ENCODE results near the gene OTOG. TPM values are rescaled to one million over a fixed set of nuclear protein-coding genes. Genes with fewer than 3 reads are reported as not detected.

Gene OTOG
- total RNA-seq, 1 experiment from 2014 or later: not detected

DNA sequence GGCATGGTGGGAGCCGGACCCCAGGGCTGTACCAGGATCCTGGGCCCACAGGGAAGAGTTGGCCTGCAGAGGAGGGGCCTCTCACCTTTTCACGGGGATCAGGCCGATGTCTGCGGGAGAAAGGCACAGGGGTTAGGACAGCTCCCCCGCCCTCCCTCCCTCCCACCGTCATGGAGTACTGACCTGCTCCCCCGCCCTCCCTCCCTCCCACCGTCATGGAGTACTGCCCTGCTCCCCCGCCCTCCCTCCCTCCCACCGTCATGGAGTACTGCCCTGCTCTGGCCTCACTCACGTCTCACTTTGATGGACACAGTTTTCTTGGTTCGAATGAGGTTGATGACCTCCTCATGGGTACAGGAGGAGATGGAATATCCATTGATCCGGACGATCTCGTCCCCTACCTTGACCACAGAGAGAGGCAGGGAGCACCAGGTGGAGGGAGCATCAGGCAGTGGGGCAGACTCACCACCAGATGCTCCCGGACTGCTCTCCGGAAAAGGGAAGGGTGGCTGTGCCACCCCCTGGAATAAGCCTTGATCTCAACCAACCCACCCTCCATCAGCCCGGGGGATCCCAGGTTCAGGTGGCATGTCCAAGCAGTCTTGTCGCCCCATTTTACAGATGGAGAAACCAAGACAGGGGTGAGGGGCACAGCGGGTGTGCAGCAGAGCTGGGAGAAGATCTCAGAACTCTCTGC lies 20.0 kb upstream of the OTOG start:
- Histone ChIP-seq H3K27me3 (ENCODE audit: insufficient read depth, low read depth) (peaks cover 81% of the 10 kb centered on the region), H4K20me1 (ENCODE audit: insufficient read depth) (no peaks in the 10 kb centered on the region), H3K9me2 (ENCODE audit: insufficient read depth) (no peaks in the 10 kb centered on the region), H3K4me3 (no peak overlapping the region), H3K27ac (no peak overlapping the region), H2AFZ (no peak overlapping the region), H3K79me2 (ENCODE audit: low read depth) (no peaks in the 10 kb centered on the region), H3K4me1 (replicated peaks; ENCODE audit: insufficient read depth) (no peaks in the 10 kb centered on the region), H3F3A (ENCODE audit: insufficient read depth, low read depth) (no peaks in the 10 kb centered on the region), H3K9me3 (ENCODE audit: insufficient read depth, low read depth) (no peaks in the 10 kb centered on the region), H3K4me2 (no peak overlapping the region), H3K36me3 (ENCODE audit: low read depth) (no peaks in the 10 kb centered on the region)
- intact Hi-C loops (cut with micrococcal nuclease; ENCODE audit: unreplicated experiment): no loop called here
- ChIA-PET POLR2A (ENCODE audit: unreplicated experiment) (no interaction called here), CTCF (interaction anchor here (0.5 to 1.6 kb wide), 2 partner anchors 14 to 15 kb away, joined by 3 read pairs; no protein-coding TSS in a partner anchor)
- no peak for DNase-seq
- TF ChIP-seq, protein P1, sequence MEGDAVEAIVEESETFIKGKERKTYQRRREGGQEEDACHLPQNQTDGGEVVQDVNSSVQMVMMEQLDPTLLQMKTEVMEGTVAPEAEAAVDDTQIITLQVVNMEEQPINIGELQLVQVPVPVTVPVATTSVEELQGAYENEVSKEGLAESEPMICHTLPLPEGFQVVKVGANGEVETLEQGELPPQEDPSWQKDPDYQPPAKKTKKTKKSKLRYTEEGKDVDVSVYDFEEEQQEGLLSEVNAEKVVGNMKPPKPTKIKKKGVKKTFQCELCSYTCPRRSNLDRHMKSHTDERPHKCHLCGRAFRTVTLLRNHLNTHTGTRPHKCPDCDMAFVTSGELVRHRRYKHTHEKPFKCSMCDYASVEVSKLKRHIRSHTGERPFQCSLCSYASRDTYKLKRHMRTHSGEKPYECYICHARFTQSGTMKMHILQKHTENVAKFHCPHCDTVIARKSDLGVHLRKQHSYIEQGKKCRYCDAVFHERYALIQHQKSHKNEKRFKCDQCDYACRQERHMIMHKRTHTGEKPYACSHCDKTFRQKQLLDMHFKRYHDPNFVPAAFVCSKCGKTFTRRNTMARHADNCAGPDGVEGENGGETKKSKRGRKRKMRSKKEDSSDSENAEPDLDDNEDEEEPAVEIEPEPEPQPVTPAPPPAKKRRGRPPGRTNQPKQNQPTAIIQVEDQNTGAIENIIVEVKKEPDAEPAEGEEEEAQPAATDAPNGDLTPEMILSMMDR (conservative IDR thresholded peaks at IDR 0.05): no peak
- no peak for TF ChIP-seq EZH2 (IDR thresholded peaks at IDR 0.05; ENCODE audit: low read depth)
- BruUV-seq (replicated peaks): no TSS peak

DNA sequence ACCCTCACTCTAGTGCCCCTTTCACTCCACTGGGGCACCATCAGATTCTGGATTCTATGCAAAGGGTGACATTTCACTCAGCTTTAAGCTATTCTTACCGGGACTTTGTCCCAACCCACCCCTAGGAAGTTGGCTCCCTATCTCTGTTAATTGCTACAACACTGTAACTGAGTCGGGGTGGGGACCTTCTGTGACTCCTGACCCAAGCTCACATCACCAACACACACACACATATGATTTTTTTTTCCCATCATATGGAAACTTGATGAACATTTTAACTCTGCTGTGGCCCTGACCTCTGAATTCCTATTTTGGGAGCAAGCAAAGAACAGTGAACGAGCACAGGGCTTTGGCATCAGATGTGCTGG lies 19.4 kb upstream of the OTOG start:
- no TSS peak for BruUV-seq (replicated peaks)
- Histone ChIP-seq H3F3A (ENCODE audit: insufficient read depth, low read depth) (no peaks in the 10 kb centered on the region), H3K36me3 (ENCODE audit: low read depth) (no peaks in the 10 kb centered on the region), H3K27ac (no peak overlapping the region), H3K9me3 (ENCODE audit: insufficient read depth, low read depth) (no peaks in the 10 kb centered on the region), H3K4me2 (no peak overlapping the region), H3K27me3 (ENCODE audit: insufficient read depth, low read depth) (peaks cover 87% of the 10 kb centered on the region), H3K9me2 (ENCODE audit: insufficient read depth) (no peaks in the 10 kb centered on the region), H3K79me2 (ENCODE audit: low read depth) (no peaks in the 10 kb centered on the region), H4K20me1 (ENCODE audit: insufficient read depth) (no peaks in the 10 kb centered on the region), H3K4me3 (no peak overlapping the region), H2AFZ (no peak overlapping the region), H3K4me1 (replicated peaks; ENCODE audit: insufficient read depth) (no peaks in the 10 kb centered on the region)
- DNase-seq: no peak
- TF ChIP-seq, protein P1 (conservative IDR thresholded peaks at IDR 0.05): no peak
- no peak for TF ChIP-seq EZH2 (IDR thresholded peaks at IDR 0.05; ENCODE audit: low read depth)
- ChIA-PET CTCF (interaction anchor here (0.5 to 1.6 kb wide), 3 partner anchors 14 to 143 kb away, joined by 3 to 4 read pairs (median 3); no protein-coding TSS in a partner anchor), POLR2A (ENCODE audit: unreplicated experiment) (no interaction called here)
- intact Hi-C loops (cut with micrococcal nuclease; ENCODE audit: unreplicated experiment): no loop called here

DNA sequence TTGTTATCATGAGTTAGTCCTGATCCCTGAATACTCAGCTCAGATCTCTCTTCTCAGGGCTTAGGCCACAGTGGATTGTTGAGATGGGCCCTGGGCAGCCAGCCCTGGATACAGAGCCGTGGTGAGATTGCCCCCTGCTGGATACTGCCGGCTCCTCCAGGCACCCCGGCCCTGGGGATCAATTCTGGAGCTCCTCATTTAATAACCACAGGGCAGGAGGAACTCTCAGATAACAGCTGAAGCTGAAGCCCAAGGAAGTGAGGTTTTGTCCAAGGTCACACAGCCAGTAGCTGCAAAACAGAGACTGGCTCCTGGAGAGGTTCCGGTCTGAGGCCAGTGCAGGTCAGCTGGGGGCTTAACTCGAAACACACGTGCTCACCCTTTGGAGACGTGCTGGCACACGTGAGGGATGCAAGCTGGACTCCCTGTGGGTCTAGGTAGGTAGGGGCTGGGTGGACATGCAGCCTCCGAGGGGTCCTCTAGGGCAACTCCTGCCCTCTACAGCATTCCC lies 18.8 kb upstream of the OTOG start:
- peaks cover 85% of the 10 kb centered on the region for H3K27me3 ChIP-seq (ENCODE audit: insufficient read depth, low read depth)
- H3K9me3 ChIP-seq (ENCODE audit: insufficient read depth, low read depth): no peaks in the 10 kb centered on the region
- H3K4me2 ChIP-seq: no peak overlapping the region
- CTCF ChIA-PET: interaction anchor here (0.5 to 1.6 kb wide), 3 partner anchors 14 to 591 kb away, joined by 3 to 7 read pairs (median 4); no protein-coding TSS in a partner anchor
- POLR2A ChIA-PET (ENCODE audit: unreplicated experiment): no interaction called here
- H4K20me1 ChIP-seq (ENCODE audit: insufficient read depth): no peaks in the 10 kb centered on the region
- no peak overlapping the region for H3K27ac ChIP-seq
- no peaks in the 10 kb centered on the region for H3K4me1 ChIP-seq (replicated peaks; ENCODE audit: insufficient read depth)
- peak in 1 of 2 experiments; percentile 51 for DNase-seq
- H3K9me2 ChIP-seq (ENCODE audit: insufficient read depth): no peaks in the 10 kb centered on the region
- no TSS peak for BruUV-seq (replicated peaks)
- H3K4me3 ChIP-seq: no peak overlapping the region
- no peaks in the 10 kb centered on the region for H3K36me3 ChIP-seq (ENCODE audit: low read depth)
- intact Hi-C loops (cut with micrococcal nuclease; ENCODE audit: unreplicated experiment): loop anchor here (1.0 kb wide), 2 partner anchors 142 to 298 kb away; no protein-coding TSS in a partner anchor
- no peak overlapping the region for H2AFZ ChIP-seq
- TF ChIP-seq, protein P1 (conservative IDR thresholded peaks at IDR 0.05): peak; percentile 81
- no peak for TF ChIP-seq EZH2 (IDR thresholded peaks at IDR 0.05; ENCODE audit: low read depth)
- H3K79me2 ChIP-seq (ENCODE audit: low read depth): no peaks in the 10 kb centered on the region
- H3F3A ChIP-seq (ENCODE audit: insufficient read depth, low read depth): no peaks in the 10 kb centered on the region
